AG09309 (cell line): Measurements from ENCODE around the gene GJB2.
A peak's percentile ranks its signal among the peaks of the same experiment; 100 is the strongest.

Experiments
- DNase-seq: peaks from one replicate; pipeline ENCODE4 v3.0.0-alpha.2; 2010; ENCODE audit warnings: low read depth
- H3K4me3 ChIP-seq: 2 replicates; pipeline ENCODE4 v1.5.1; 2011; ENCODE audit warnings: mild to moderate bottlenecking, low read depth, low read length, moderate library complexity; ENCODE audit not compliant: control insufficient read depth
- TF ChIP-seq, protein P1 (sequence below): IDR thresholded peaks from 2 replicates; pipeline ENCODE4 v1.5.1; 2011; ENCODE audit warnings: mild to moderate bottlenecking, low read depth, low read length, inconsistent platforms; ENCODE audit not compliant: insufficient read depth, control insufficient read depth; ENCODE audit errors: missing control alignments

The GJB2 gene

GRCh38 chr13:20177049-20177831 lies 15.5 kb downstream of the GJB2 start:
- DNase-seq = no peak
- no peak overlapping the region for H3K4me3 ChIP-seq
- TF ChIP-seq, protein P1, sequence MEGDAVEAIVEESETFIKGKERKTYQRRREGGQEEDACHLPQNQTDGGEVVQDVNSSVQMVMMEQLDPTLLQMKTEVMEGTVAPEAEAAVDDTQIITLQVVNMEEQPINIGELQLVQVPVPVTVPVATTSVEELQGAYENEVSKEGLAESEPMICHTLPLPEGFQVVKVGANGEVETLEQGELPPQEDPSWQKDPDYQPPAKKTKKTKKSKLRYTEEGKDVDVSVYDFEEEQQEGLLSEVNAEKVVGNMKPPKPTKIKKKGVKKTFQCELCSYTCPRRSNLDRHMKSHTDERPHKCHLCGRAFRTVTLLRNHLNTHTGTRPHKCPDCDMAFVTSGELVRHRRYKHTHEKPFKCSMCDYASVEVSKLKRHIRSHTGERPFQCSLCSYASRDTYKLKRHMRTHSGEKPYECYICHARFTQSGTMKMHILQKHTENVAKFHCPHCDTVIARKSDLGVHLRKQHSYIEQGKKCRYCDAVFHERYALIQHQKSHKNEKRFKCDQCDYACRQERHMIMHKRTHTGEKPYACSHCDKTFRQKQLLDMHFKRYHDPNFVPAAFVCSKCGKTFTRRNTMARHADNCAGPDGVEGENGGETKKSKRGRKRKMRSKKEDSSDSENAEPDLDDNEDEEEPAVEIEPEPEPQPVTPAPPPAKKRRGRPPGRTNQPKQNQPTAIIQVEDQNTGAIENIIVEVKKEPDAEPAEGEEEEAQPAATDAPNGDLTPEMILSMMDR = no peak

DNA sequence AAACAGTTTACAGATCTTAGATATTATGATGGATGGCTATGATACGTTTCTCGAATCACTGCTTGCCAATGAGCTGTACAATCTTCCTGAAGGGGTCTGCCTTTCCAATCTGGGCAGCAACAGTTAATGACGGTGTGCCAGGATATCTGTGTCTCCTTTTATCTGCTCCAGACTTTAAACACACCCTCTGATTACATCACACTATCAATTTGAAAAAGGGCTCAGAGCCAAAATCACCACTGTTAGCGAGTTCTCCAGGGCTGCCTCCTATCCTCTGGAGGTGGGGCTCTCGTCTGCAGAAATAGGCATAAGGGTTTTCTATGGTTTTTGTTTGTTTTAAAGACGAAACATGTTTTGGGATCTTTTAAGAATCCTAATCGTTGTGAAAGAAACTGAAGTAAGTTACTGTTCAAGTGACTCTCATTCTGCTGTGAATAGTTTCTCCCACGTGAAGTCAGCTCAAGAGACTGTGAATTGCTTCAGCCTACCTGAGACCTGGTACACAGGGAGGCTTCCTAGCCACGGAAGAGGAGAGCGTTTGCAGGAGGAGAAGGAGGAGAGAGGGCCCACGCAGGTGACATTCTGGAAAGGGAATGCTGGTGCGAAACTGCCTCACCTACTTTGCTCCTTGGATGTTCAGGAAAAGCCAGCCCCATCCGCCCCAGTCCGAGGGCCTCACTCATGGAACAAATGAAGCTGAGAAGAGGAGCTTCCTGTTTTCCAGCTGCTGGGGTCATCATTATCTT lies 16.7 kb downstream of the GJB2 start:
- TF ChIP-seq, protein P1 = no peak
- H3K4me3 ChIP-seq = no peak overlapping the region
- no peak for DNase-seq

DNA sequence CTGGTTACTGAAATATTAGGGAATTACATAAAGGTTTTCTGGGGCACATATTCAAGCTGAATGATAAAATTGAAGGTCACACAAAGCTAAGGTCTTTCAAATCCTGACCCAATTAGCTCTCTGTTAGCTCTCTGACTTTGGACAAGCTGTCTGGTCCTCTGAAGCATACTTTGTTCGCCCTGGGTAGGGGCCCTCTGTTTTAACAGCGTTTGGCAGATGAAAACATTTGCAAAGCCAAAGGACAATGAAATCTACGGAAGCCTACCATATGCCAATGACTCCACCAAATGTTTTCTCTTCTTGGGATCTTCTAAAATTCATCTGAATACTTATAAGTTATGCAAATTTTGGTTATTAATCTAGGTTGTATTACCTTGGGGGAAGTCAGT lies 17.3 kb downstream of the GJB2 start:
- no peak overlapping the region for H3K4me3 ChIP-seq

DNA sequence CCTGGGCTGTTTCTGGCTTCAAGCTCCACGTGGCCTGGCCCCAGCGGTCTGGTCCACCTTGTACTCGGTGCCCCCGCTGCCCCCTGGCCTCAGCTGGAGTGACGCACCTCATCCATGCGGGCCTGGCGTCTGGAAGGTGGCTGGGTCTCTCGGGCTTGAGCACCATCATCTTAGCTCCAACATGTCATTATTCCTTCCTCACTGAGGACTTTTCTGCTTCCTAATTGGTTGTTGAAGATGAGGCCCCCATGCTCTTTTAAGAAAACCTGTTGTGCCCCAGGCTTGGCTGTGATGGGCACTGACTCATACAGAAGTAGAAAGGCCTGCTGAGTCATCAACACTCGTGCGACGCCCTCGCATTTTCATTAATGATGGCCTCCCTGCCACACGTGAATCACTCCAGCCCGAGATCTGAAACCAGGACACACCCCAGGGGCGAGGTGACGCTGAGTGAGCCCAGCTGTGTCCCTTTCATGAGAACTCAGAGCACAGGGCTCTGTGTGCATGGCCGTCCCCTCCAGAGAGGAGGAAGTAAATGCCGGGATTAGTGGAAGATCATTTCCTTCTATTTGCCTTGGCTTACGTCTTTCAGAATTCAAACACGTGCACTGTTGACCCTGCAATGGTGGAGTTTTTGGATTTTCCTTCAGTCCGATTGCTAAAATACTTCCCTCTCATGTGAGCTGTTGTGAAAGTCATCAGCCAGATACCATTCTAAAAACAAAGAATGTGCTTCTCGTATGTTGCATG lies 17.9 kb downstream of the GJB2 start:
- DNase-seq = peak; percentile 79
- TF ChIP-seq, protein P1 = no peak
- no peak overlapping the region; the same call in 1 of the 2 replicates for H3K4me3 ChIP-seq

More for the DNA sequence above, 17.3 kb downstream of the GJB2 start:
- TF ChIP-seq, protein P1 = no peak
- DNase-seq = no peak

GRCh38 chr13:20173116-20173746 lies 19.5 kb downstream of the GJB2 start:
- TF ChIP-seq, protein P1 = no peak
- no peak overlapping the region for H3K4me3 ChIP-seq
- DNase-seq = no peak

DNA sequence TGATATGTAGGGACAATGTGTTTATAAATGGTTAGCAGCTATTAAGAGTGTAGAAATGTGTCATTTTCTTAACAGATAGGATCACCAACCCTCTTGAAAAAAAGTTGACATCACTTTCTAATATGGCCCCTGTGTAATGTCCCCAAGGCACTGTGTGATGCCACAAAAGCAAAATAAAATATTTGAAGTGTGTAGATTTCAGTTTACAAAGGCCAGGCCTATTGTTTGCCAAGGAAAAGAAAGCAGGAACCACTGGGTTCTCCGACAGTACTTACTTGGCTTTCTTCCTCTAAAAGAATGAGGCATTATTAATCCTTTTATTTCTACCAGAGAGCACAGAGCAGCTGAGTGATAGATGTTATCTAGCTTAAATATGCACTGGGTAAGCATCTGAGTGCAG lies 21.4 kb downstream of the GJB2 start:
- no peak for DNase-seq
- TF ChIP-seq, protein P1 = no peak
- H3K4me3 ChIP-seq = no peak overlapping the region
